ENCODE results near the gene MUC16. TPM values are rescaled to one million over a fixed set of nuclear protein-coding genes. Genes with fewer than 3 reads are reported as not detected.
"Not testable (repeated sequence)": the region's sequence is repeated elsewhere in the genome, so short reads cannot be mapped to it uniquely, and the experiment has no call there.

The MUC16 gene
- total RNA-seq, result under 0.01 and 0.14 TPM in 2 replicates

DNA sequence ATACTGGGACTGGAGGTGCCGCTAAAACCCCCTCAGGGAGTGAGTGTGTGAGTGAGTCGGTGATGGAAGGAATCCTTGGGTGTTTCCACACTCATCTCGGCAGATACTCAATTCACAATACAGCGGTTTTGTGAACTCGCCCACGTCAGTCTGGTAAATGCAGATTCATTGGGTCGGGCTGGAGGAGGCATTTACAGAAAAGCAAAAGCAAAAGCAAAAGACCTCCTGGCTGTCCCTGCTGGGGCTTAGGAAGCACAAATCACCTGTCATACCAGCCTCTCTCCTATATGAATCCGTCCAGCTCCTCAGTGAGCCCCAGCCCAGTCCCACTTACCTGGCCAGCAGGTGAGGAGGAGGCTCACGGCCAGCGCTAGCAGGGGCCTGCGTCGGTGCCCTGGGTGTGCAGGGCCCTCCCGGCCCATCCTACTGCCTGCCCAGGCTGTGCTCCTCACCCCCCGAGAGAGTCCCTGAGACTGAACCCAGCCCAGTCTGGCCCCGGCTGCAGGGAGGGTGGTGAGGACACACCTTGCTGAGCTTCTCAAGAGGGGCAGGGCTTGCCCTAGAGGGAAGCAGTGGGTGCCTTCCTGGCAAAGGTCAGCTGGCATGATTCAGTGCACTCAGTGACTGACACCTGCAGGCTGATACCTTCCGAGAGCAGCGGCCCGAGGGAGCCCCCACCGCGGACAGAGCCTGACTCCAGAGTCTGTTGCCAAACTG lies at the start of gene MUC16:
Gene MUC16 (minus strand): TSS at position 475 of the 717 bp plus-strand sequence.
- TF ChIP-seq, protein P1, sequence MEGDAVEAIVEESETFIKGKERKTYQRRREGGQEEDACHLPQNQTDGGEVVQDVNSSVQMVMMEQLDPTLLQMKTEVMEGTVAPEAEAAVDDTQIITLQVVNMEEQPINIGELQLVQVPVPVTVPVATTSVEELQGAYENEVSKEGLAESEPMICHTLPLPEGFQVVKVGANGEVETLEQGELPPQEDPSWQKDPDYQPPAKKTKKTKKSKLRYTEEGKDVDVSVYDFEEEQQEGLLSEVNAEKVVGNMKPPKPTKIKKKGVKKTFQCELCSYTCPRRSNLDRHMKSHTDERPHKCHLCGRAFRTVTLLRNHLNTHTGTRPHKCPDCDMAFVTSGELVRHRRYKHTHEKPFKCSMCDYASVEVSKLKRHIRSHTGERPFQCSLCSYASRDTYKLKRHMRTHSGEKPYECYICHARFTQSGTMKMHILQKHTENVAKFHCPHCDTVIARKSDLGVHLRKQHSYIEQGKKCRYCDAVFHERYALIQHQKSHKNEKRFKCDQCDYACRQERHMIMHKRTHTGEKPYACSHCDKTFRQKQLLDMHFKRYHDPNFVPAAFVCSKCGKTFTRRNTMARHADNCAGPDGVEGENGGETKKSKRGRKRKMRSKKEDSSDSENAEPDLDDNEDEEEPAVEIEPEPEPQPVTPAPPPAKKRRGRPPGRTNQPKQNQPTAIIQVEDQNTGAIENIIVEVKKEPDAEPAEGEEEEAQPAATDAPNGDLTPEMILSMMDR (conservative IDR thresholded peaks at IDR 0.05; ENCODE audit: low read depth, low read length), result no peak
- DNase-seq (ENCODE audit: low read depth), result no peak
- H3K4me3 ChIP-seq (ENCODE audit: low read depth, low read length), result no peak within 1 kb of the TSS

GRCh38 chr19:9058905-9059667 lies 48.9 kb upstream of the MUC16 start:
- no peak for DNase-seq (ENCODE audit: low read depth)
- TF ChIP-seq, protein P1 (conservative IDR thresholded peaks at IDR 0.05; ENCODE audit: low read depth, low read length), result no peak
- H3K4me3 ChIP-seq (ENCODE audit: low read depth, low read length), result no peak overlapping the region

- TF ChIP-seq, protein P1 (conservative IDR thresholded peaks at IDR 0.05; ENCODE audit: low read depth, low read length), result no peak
- no peak overlapping the region for H3K4me3 ChIP-seq (ENCODE audit: low read depth, low read length)
- no peak for DNase-seq (ENCODE audit: low read depth)
Measured at GRCh38 chr19:9057505-9058258, 47.5 kb upstream of the MUC16 start.

GRCh38 chr19:9056131-9056530 lies 45.9 kb upstream of the MUC16 start:
- not testable (repeated sequence) for H3K4me3 ChIP-seq (ENCODE audit: low read depth, low read length); DNase-seq (ENCODE audit: low read depth)

- no peak for DNase-seq (ENCODE audit: low read depth)
- H3K4me3 ChIP-seq (ENCODE audit: low read depth, low read length), result no peak overlapping the region
- TF ChIP-seq, protein P1 (conservative IDR thresholded peaks at IDR 0.05; ENCODE audit: low read depth, low read length), result no peak
Measured at GRCh38 chr19:9054765-9055164, 44.6 kb upstream of the MUC16 start.

GRCh38 chr19:9054207-9054606 lies 44.0 kb upstream of the MUC16 start:
- DNase-seq (ENCODE audit: low read depth), result no peak
- no peak overlapping the region for H3K4me3 ChIP-seq (ENCODE audit: low read depth, low read length)
- TF ChIP-seq, protein P1 (conservative IDR thresholded peaks at IDR 0.05; ENCODE audit: low read depth, low read length), result no peak

DNA sequence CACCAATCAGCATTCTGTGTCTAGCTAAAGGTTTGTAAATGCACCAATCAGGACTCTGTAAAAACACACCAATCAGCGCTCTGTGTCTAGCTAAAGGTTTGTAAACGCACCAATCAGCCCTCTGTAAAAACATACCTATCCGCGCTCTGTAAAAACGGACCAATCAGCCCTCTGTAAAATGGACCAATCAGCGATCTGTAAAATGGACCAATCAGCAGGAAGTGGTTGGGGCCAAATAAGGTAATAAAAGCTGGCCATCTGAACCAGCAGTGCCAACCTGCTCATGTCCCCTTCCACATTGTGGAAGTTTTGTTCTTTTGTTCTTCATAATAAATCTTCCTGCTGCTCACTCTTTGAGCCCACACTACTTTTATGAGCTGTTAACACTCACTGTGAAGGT lies 43.5 kb upstream of the MUC16 start:
- not testable (repeated sequence) for DNase-seq (ENCODE audit: low read depth); H3K4me3 ChIP-seq (ENCODE audit: low read depth, low read length)

Measured in epithelial cell of proximal tubule (primary cell).